Measurements from ENCODE around the gene TMEM202. TPM values are rescaled to one million over a fixed set of nuclear protein-coding genes. Genes with fewer than 3 reads are reported as not detected.
A peak's percentile ranks its signal among the peaks of the same experiment; 100 is the strongest.

TMEM202 gene
- polyA plus RNA-seq, 3 donors = not detected

- no peak overlapping the region for H3K9ac ChIP-seq (ENCODE audit: insufficient read depth, low read length, poor library complexity, severe bottlenecking)
- Mint-ChIP-seq H3K27ac (no peak overlapping the region), H3K36me3 (no peaks in the 10 kb centered on the region), H3K27me3 (ENCODE audit: low read depth in 3 of 3) (peaks cover 6 to 15% (median 11%) of the 10 kb centered on the region in 3 donors), H3K4me3 (no peak overlapping the region), H3K9me3 (peaks cover 0 to 9% (median 5%) of the 10 kb centered on the region in 7 donors), H3K4me1 (peaks cover 6% of the 10 kb centered on the region)
- no peaks in the 10 kb centered on the region for H3K36me3 ChIP-seq (replicated peaks in 1 of 2; ENCODE audit: control insufficient read depth in 1 of 2, insufficient read depth in 2 of 2, low read length in 2 of 2)
- H3K4me1 ChIP-seq (ENCODE audit: control insufficient read depth in 1 of 2, insufficient read depth in 2 of 2, low read length in 2 of 2) = no peaks in the 10 kb centered on the region
- H3K4me2 ChIP-seq (replicated peaks; ENCODE audit: extremely low read depth, low read length, poor library complexity, severe bottlenecking) = no peak overlapping the region
- no peak overlapping the region for H3K27ac ChIP-seq (ENCODE audit: low read depth in 1 of 2, low read length in 2 of 2)
- intact Hi-C loops (cut with micrococcal nuclease) = no loop called here
- H2AFZ ChIP-seq (ENCODE audit: insufficient read depth, low read depth, low read length, poor library complexity, severe bottlenecking) = no peak overlapping the region
- no peak for TF ChIP-seq CTCF (IDR thresholded peaks at IDR 0.05)
- peaks cover 0 to 3% of the 10 kb centered on the region in 2 donors for H3K9me3 ChIP-seq (replicated peaks in 1 of 2; ENCODE audit: control insufficient read depth in 1 of 2, insufficient read depth in 1 of 2, low read length in 2 of 2)
- peaks cover 2 to 3% of the 10 kb centered on the region in 2 donors for H3K27me3 ChIP-seq (ENCODE audit: control insufficient read depth in 2 of 2, insufficient read depth in 2 of 2, low read length in 2 of 2)
- WGBS (ENCODE audit: insufficient coverage) = 86% methylated on average over 3 of the region's 3 CpGs
- no peaks in the 10 kb centered on the region for H4K20me1 ChIP-seq (ENCODE audit: insufficient read depth, low read length)
- H3K4me3 ChIP-seq (replicated peaks in 1 of 3; ENCODE audit: low read depth in 2 of 3, low read length in 3 of 3) = no peak overlapping the region
- H3K79me2 ChIP-seq (ENCODE audit: insufficient read depth, low read length) = no peaks in the 10 kb centered on the region
- DNase-seq = no peak
These were observed 8.8 kb downstream of the TMEM202 start for GRCh38 chr15:72406936-72407335.

GRCh38 chr15:72411111-72411510 lies 13.0 kb downstream of the TMEM202 start:
- no peak for TF ChIP-seq CTCF (IDR thresholded peaks at IDR 0.05)
- Histone ChIP-seq H3K36me3 (replicated peaks in 1 of 2; ENCODE audit: control insufficient read depth in 1 of 2, insufficient read depth in 2 of 2, low read length in 2 of 2) (no peaks in the 10 kb centered on the region), H3K27ac (ENCODE audit: low read depth in 1 of 2, low read length in 2 of 2) (no peak overlapping the region), H3K4me1 (ENCODE audit: control insufficient read depth in 1 of 2, insufficient read depth in 2 of 2, low read length in 2 of 2) (no peaks in the 10 kb centered on the region), H3K79me2 (ENCODE audit: insufficient read depth, low read length) (no peaks in the 10 kb centered on the region), H3K9me3 (replicated peaks in 1 of 2; ENCODE audit: control insufficient read depth in 1 of 2, insufficient read depth in 1 of 2, low read length in 2 of 2) (peaks cover 0 to 3% of the 10 kb centered on the region in 2 donors), H4K20me1 (ENCODE audit: insufficient read depth, low read length) (no peaks in the 10 kb centered on the region), H2AFZ (ENCODE audit: insufficient read depth, low read depth, low read length, poor library complexity, severe bottlenecking) (no peak overlapping the region), H3K4me3 (replicated peaks in 1 of 3; ENCODE audit: low read depth in 2 of 3, low read length in 3 of 3) (no peak overlapping the region), H3K27me3 (ENCODE audit: control insufficient read depth in 2 of 2, insufficient read depth in 2 of 2, low read length in 2 of 2) (peaks cover 0 to 3% of the 10 kb centered on the region in 2 donors), H3K9ac (ENCODE audit: insufficient read depth, low read length, poor library complexity, severe bottlenecking) (no peak overlapping the region), H3K4me2 (replicated peaks; ENCODE audit: extremely low read depth, low read length, poor library complexity, severe bottlenecking) (no peak overlapping the region)
- Mint-ChIP-seq H3K36me3 (peaks cover 0 to 1% of the 10 kb centered on the region in 2 donors), H3K4me1 (no peaks in the 10 kb centered on the region), H3K4me3 (no peak overlapping the region), H3K27me3 (ENCODE audit: low read depth in 3 of 3) (peaks cover 1 to 2% (median 2%) of the 10 kb centered on the region in 3 donors), H3K9me3 (peaks cover 3 to 18% (median 9%) of the 10 kb centered on the region in 7 donors), H3K27ac (peak overlapping the region in 1 of 7 donors; percentile 6)
- 100% methylated on average over 3 of the region's 5 CpGs for WGBS (ENCODE audit: insufficient coverage)
- DNase-seq = no peak
- intact Hi-C loops (cut with micrococcal nuclease) = no loop called here
